CD14-positive monocyte (primary cell): Measurements from ENCODE around the gene KRTAP2-2. TPM values are rescaled to one million over a fixed set of nuclear protein-coding genes. Genes with fewer than 3 reads are reported as not detected.
"Not testable (repeated sequence)": the region's sequence is repeated elsewhere in the genome, so short reads cannot be mapped to it uniquely, and the experiment has no call there.

ENCODE experiments used
- DNase-seq, 3 donors: peaks; one replicate each; pipeline ENCODE4 v3.0.0-alpha.2; 2011 to 2022
- H2AFZ ChIP-seq: 2 replicates; pipeline ENCODE4 v1.6.0; 2012; ENCODE audit warnings: mild to moderate bottlenecking, low read depth, low read length, inconsistent platforms; ENCODE audit not compliant: insufficient read depth, poor library complexity, severe bottlenecking
- H3K27ac ChIP-seq, 2 donors: 1 replicate in 1 of 2; 2 replicates in 1 of 2; pipeline ENCODE4 v1.5.1; 2012 to 2013; ENCODE audit warnings: low read length in 2 of 2, control low read depth in 1 of 2, inconsistent platforms in 1 of 2, low read depth in 1 of 2, mild to moderate bottlenecking in 1 of 2
- H3K27me3 ChIP-seq, 2 donors: one replicate each; pipeline versions ENCODE4 v1.6.0 to v1.6.1; 2011 to 2013; ENCODE audit warnings: low read length in 2 of 2; ENCODE audit not compliant: control insufficient read depth in 2 of 2, insufficient read depth in 2 of 2
- H3K36me3 ChIP-seq, 2 donors: replicated peaks in 1 of 2; 1 replicate in 1 of 2; 2 replicates in 1 of 2; pipeline versions ENCODE4 v1.5.1 to v1.6.1; 2012 to 2013; ENCODE audit warnings: low read length in 2 of 2, control low read depth in 1 of 2, inconsistent platforms in 1 of 2, mild to moderate bottlenecking in 1 of 2; ENCODE audit not compliant: insufficient read depth in 2 of 2, control insufficient read depth in 1 of 2
- H3K4me1 ChIP-seq, 2 donors: 1 replicate in 1 of 2; 2 replicates in 1 of 2; pipeline versions ENCODE4 v1.5.1 to v1.6.1; 2012 to 2013; ENCODE audit warnings: low read length in 2 of 2, control low read depth in 1 of 2, inconsistent platforms in 1 of 2, mild to moderate bottlenecking in 1 of 2, moderate library complexity in 1 of 2; ENCODE audit not compliant: insufficient read depth in 2 of 2, control insufficient read depth in 1 of 2
- H3K4me2 ChIP-seq: replicated peaks from 2 replicates; pipeline ENCODE3; 2012; ENCODE audit warnings: low read length, moderate library complexity, mild to moderate bottlenecking; ENCODE audit not compliant: poor library complexity, severe bottlenecking; ENCODE audit errors: extremely low read depth
- H3K4me3 ChIP-seq, 3 experiments: fragments of 200-600 bp in 1 of 3; sonication (generic) in 1 of 3; replicated peaks in 1 of 3; 1 replicate in 2 of 3; 2 replicates in 1 of 3; pipeline ENCODE4 v1.5.1; 2011 to 2013; ENCODE audit warnings: low read length in 3 of 3, mild to moderate bottlenecking in 3 of 3, control low read depth in 2 of 3, low read depth in 2 of 3, inconsistent platforms in 1 of 3, moderate library complexity in 1 of 3
- H3K79me2 ChIP-seq: 2 replicates; pipeline ENCODE4 v1.6.0; 2012; ENCODE audit warnings: mild to moderate bottlenecking, control low read depth, inconsistent platforms, low read length, moderate library complexity; ENCODE audit not compliant: insufficient read depth
- H3K9ac ChIP-seq: 2 replicates; pipeline ENCODE4 v1.6.0; 2017; ENCODE audit warnings: low read length, mild to moderate bottlenecking; ENCODE audit not compliant: insufficient read depth, poor library complexity, severe bottlenecking
- H3K9me3 ChIP-seq, 2 donors: replicated peaks in 1 of 2; 1 replicate in 1 of 2; 2 replicates in 1 of 2; pipeline versions ENCODE4 v1.5.1 to v1.6.1; 2012 to 2013; ENCODE audit warnings: low read length in 2 of 2, control low read depth in 1 of 2; ENCODE audit not compliant: control insufficient read depth in 1 of 2, insufficient read depth in 1 of 2
- H4K20me1 ChIP-seq: 2 replicates; pipeline ENCODE4 v1.6.0; 2012; ENCODE audit warnings: mild to moderate bottlenecking, low read length, control low read depth, moderate library complexity; ENCODE audit not compliant: insufficient read depth
- H3K27ac Mint-ChIP-seq, 7 donors: one replicate each; pipeline ENCODE4 v1.8.0; 2020; ENCODE audit warnings: mild to moderate bottlenecking in 7 of 7, mixed read lengths in 7 of 7, moderate library complexity in 6 of 7, inconsistent platforms in 2 of 7
- H3K27me3 Mint-ChIP-seq, 3 donors: one replicate each; pipeline ENCODE4 v1.8.0; 2021 to 2022; ENCODE audit warnings: low read depth in 3 of 3, mild to moderate bottlenecking in 3 of 3, mixed read lengths in 3 of 3, moderate library complexity in 3 of 3, inconsistent platforms in 1 of 3
- H3K36me3 Mint-ChIP-seq, 2 donors: one replicate each; pipeline ENCODE4 v1.8.0; 2020; ENCODE audit warnings: mixed read lengths in 2 of 2, inconsistent platforms in 1 of 2, mild to moderate bottlenecking in 1 of 2
- H3K4me1 Mint-ChIP-seq: one replicate; pipeline ENCODE4 v1.8.0; 2020; ENCODE audit warnings: mild to moderate bottlenecking, mixed read lengths
- H3K4me3 Mint-ChIP-seq, 2 donors: one replicate each; pipeline ENCODE4 v1.8.0; 2020; ENCODE audit warnings: mild to moderate bottlenecking in 2 of 2, mixed read lengths in 2 of 2, moderate library complexity in 1 of 2
- H3K9me3 Mint-ChIP-seq, 7 donors: one replicate each; pipeline ENCODE4 v1.8.0; 2020 to 2022; ENCODE audit warnings: mixed read lengths in 7 of 7, mild to moderate bottlenecking in 6 of 7, moderate library complexity in 6 of 7, inconsistent platforms in 2 of 7
- CTCF ChIP-seq: fragments of 200-600 bp; IDR thresholded peaks from one replicate; pipeline ENCODE4 v1.8.0; 2022; ENCODE audit warnings: antibody characterized with exemption, mild to moderate bottlenecking
- WGBS: methylation state at CpG from one replicate; pipeline ENCODE4 v1.1.5; 2013; ENCODE audit warnings: missing lambda C conversion rate; ENCODE audit not compliant: insufficient coverage; 5-methylcytosine and 5-hydroxymethylcytosine counted together
- intact Hi-C, 2 donors: fragments of 100-400 bp; cut with micrococcal nuclease; formaldehyde crosslinking; loops; one replicate each; pipeline versions ENCODE4 v1.15.0 to v1.15.1; 2023
- polyA minus RNA-seq: library from RNA; depleted of rRNA, polyadenylated mRNA; stranded (reverse); fragments of >200 nt; gene quantifications from 2 replicates; pipeline ENCODE4 v1.2.3, GENCODE V29; 2012
- polyA plus RNA-seq, 3 donors: library from polyadenylated mRNA; depleted of rRNA in 1 of 3; unstranded in 2 of 3; stranded (reverse) in 1 of 3; fragments of 300-500 nt in 2 of 3; fragments of >200 nt in 1 of 3; fragmentation: Illumina TruSeq in 2 of 3; gene quantifications; 1 replicate in 2 of 3; 2 replicates in 1 of 3; pipeline ENCODE4 v1.2.3, GENCODE V29; 2012 to 2021
- total RNA-seq, 12 experiments: library from RNA in 1 of 12; stranded (reverse) in 1 of 12; fragments of 120-200 nt in 1 of 12; gene quantifications; one replicate each; pipeline ENCODE4 v1.2.4 and lab custom pipeline; 2013 to 2026; ENCODE audit warnings: mixed read lengths in 6 of 12, inconsistent platforms in 1 of 12

The KRTAP2-2 gene
- not detected for total RNA-seq (2013)
- polyA plus RNA-seq, result not detected
- not detected in 2 replicates for polyA minus RNA-seq
- total RNA-seq (lab: John Stamatoyannopoulos, UW), result 0 to 0.03 (median 0) reads per million in 11 experiments

GRCh38 chr17:41055130-41055529 is at the start of gene KRTAP2-2:
TSS of gene KRTAP2-2 (minus strand) at chr17:41055230. CDS start at chr17:41055211, 19 bp downstream.
- H3K27ac ChIP-seq, H2AFZ ChIP-seq, H3K4me1 ChIP-seq, DNase-seq, H3K4me3 ChIP-seq, H3K4me1 Mint-ChIP-seq, H3K9me3 Mint-ChIP-seq, H3K9me3 ChIP-seq, H4K20me1 ChIP-seq, intact Hi-C loops, H3K79me2 ChIP-seq, H3K36me3 Mint-ChIP-seq, H3K36me3 ChIP-seq, H3K4me2 ChIP-seq, H3K9ac ChIP-seq, H3K4me3 Mint-ChIP-seq, H3K27ac Mint-ChIP-seq: not testable (repeated sequence)
- peaks cover 6 to 13% of the 10 kb centered on the region in 2 donors for H3K27me3 ChIP-seq
- H3K27me3 Mint-ChIP-seq, result peaks cover 9 to 21% (median 15%) of the 10 kb centered on the region in 3 donors
- WGBS, result no CpG with 5 or more reads among the region's 6 CpGs

- H3K27ac ChIP-seq, H3K9ac ChIP-seq, H2AFZ ChIP-seq, H3K36me3 Mint-ChIP-seq, H3K9me3 Mint-ChIP-seq, H3K79me2 ChIP-seq, H3K36me3 ChIP-seq, H3K27me3 Mint-ChIP-seq, H3K27me3 ChIP-seq, DNase-seq, intact Hi-C loops, H4K20me1 ChIP-seq, H3K4me2 ChIP-seq, H3K4me3 Mint-ChIP-seq, H3K4me3 ChIP-seq, H3K27ac Mint-ChIP-seq, H3K9me3 ChIP-seq: not testable (repeated sequence)
- peaks cover 13% of the 10 kb centered on the region for H3K4me1 Mint-ChIP-seq
- WGBS, result no CpG with 5 or more reads among the region's 2 CpGs
- H3K4me1 ChIP-seq, result peaks cover 5 to 15% of the 10 kb centered on the region in 2 donors
These were observed 49.5 kb upstream of the KRTAP2-2 start for GRCh38 chr17:41104386-41105038.

GRCh38 chr17:41103896-41104295 is 48.9 kb upstream of the KRTAP2-2 start:
- DNase-seq, result no peak
- no peaks in the 10 kb centered on the region for H4K20me1 ChIP-seq
- H3K9me3 Mint-ChIP-seq, result peaks cover 0 to 3% (median 0%) of the 10 kb centered on the region in 7 donors
- no peaks in the 10 kb centered on the region for H3K79me2 ChIP-seq
- intact Hi-C loops, result no loop called here
- no peak overlapping the region for H3K4me3 Mint-ChIP-seq
- H3K36me3 Mint-ChIP-seq, result no peaks in the 10 kb centered on the region
- no peak overlapping the region for H2AFZ ChIP-seq
- no peaks in the 10 kb centered on the region for H3K36me3 ChIP-seq
- H3K4me3 ChIP-seq, result no peak overlapping the region
- H3K27me3 ChIP-seq, result no peaks in the 10 kb centered on the region
- H3K9ac ChIP-seq, result no peak overlapping the region
- H3K4me2 ChIP-seq, result no peak overlapping the region
- H3K4me1 ChIP-seq, result peaks cover 5 to 13% of the 10 kb centered on the region in 2 donors
- H3K9me3 ChIP-seq, result no peaks in the 10 kb centered on the region
- no peak overlapping the region for H3K27ac Mint-ChIP-seq
- peaks cover 11% of the 10 kb centered on the region for H3K4me1 Mint-ChIP-seq
- no peak overlapping the region for H3K27ac ChIP-seq
- H3K27me3 Mint-ChIP-seq, result peaks cover 0 to 2% (median 1%) of the 10 kb centered on the region in 3 donors
- no peak for TF ChIP-seq CTCF
- no CpG with 5 or more reads among the region's 1 CpG for WGBS
